Measurements from ENCODE around the gene OLA1.

The OLA1 gene

GRCh38 chr2:174028935-174029334 is 219.4 kb downstream of the OLA1 start:
- no peak for DNase-seq (ENCODE audit: low read depth)
- no peak overlapping the region for H3K4me3 ChIP-seq (ENCODE audit: control insufficient read depth, low read depth, low read length)
- TF ChIP-seq, protein P1, sequence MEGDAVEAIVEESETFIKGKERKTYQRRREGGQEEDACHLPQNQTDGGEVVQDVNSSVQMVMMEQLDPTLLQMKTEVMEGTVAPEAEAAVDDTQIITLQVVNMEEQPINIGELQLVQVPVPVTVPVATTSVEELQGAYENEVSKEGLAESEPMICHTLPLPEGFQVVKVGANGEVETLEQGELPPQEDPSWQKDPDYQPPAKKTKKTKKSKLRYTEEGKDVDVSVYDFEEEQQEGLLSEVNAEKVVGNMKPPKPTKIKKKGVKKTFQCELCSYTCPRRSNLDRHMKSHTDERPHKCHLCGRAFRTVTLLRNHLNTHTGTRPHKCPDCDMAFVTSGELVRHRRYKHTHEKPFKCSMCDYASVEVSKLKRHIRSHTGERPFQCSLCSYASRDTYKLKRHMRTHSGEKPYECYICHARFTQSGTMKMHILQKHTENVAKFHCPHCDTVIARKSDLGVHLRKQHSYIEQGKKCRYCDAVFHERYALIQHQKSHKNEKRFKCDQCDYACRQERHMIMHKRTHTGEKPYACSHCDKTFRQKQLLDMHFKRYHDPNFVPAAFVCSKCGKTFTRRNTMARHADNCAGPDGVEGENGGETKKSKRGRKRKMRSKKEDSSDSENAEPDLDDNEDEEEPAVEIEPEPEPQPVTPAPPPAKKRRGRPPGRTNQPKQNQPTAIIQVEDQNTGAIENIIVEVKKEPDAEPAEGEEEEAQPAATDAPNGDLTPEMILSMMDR (conservative IDR thresholded peaks at IDR 0.05; ENCODE audit: control insufficient read depth, insufficient read depth, low read depth, low read length): no peak

- H3K4me3 ChIP-seq (ENCODE audit: control insufficient read depth, low read depth, low read length): no peak overlapping the region
- TF ChIP-seq, protein P1 (conservative IDR thresholded peaks at IDR 0.05; ENCODE audit: control insufficient read depth, insufficient read depth, low read depth, low read length): no peak
- DNase-seq (ENCODE audit: low read depth): no peak
Observed at GRCh38 chr2:174027956-174028355, 220.4 kb downstream of the OLA1 start.

DNA sequence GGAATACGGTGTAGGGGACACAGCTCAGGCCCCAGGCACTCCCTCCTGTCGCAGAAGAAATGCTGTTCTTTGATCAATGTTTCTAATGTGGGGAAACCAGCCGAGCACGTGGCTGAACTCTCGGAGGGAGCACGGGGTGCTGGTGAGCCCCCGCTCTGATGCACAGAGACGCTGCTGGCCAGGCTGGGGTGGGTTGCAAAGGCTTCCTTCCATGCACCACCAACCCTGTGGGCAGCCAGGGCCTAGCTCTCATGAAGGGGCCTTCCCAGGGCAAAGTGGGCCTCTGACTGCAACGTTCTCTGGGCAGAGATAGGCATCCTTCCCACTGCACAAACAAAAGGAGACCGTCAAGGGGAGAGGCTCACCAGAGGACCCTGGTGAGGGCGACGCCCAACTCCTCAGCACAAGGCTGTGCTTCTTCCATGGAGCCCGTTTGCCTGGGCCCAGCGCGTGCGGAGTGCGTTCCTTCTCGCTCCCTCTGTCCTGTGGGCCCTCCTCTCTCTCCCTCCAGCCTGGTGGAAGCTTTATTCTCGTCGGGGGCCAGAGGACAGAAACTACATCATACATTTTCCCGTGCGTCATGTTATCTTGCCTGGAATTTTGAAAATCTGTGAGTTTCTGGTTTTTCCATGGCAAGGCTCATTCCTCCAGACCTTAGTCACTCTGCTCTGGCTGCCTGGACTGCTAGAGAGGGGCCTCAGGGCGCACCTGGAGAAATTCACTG is 222.0 kb downstream of the OLA1 start:
- DNase-seq (ENCODE audit: low read depth): peak; percentile 65
- TF ChIP-seq, protein P1 (conservative IDR thresholded peaks at IDR 0.05; ENCODE audit: control insufficient read depth, insufficient read depth, low read depth, low read length): no peak
- H3K4me3 ChIP-seq (ENCODE audit: control insufficient read depth, low read depth, low read length): no peak overlapping the region

- no peak overlapping the region for H3K4me3 ChIP-seq (ENCODE audit: control insufficient read depth, low read depth, low read length)
- DNase-seq (ENCODE audit: low read depth): peak; percentile 99
- TF ChIP-seq, protein P1 (conservative IDR thresholded peaks at IDR 0.05; ENCODE audit: control insufficient read depth, insufficient read depth, low read depth, low read length): no peak
Observed at GRCh38 chr2:174025271-174026121, 222.8 kb downstream of the OLA1 start.

GRCh38 chr2:174024524-174025270 is 223.6 kb downstream of the OLA1 start:
- H3K4me3 ChIP-seq (ENCODE audit: control insufficient read depth, low read depth, low read length): peak overlapping the region; percentile 6

More at GRCh38 chr2:174024524-174025270, 223.6 kb downstream of the OLA1 start:
- TF ChIP-seq, protein P1 (conservative IDR thresholded peaks at IDR 0.05; ENCODE audit: control insufficient read depth, insufficient read depth, low read depth, low read length): no peak
- DNase-seq (ENCODE audit: low read depth): peak; percentile 94
